Neural progenitor cell (in vitro differentiated cells): ENCODE measurements around the gene SULT6B1. TPM values are rescaled to one million over a fixed set of nuclear protein-coding genes. Genes with fewer than 3 reads are reported as not detected.

ENCODE experiments used
- DNase-seq: peaks from one replicate; pipeline ENCODE4 v3.0.0-alpha.2; 2016; ENCODE audit warnings: low spot score
- H2AFZ ChIP-seq: fragments of 200-600 bp; sonication (generic); replicated peaks from 2 replicates; pipeline ENCODE4 v1.6.1; 2016; ENCODE audit warnings: antibody characterized with exemption
- H3F3A ChIP-seq: fragments of 200-600 bp; sonication (generic); 2 replicates; pipeline ENCODE4 v1.6.1; 2016; ENCODE audit warnings: antibody characterized with exemption, low read depth
- H3K27ac ChIP-seq: fragments of 200-600 bp; sonication (generic); 2 replicates; pipeline ENCODE4 v1.5.1; 2016; ENCODE audit warnings: mild to moderate bottlenecking
- H3K27me3 ChIP-seq: fragments of 200-600 bp; sonication (generic); 2 replicates; pipeline ENCODE4 v1.6.1; 2016; ENCODE audit warnings: mild to moderate bottlenecking, moderate library complexity
- H3K36me3 ChIP-seq: fragments of 200-600 bp; sonication (generic); 2 replicates; pipeline ENCODE4 v1.5.1; 2016
- H3K4me1 ChIP-seq: fragments of 200-600 bp; sonication (generic); 2 replicates; pipeline ENCODE4 v1.6.1; 2016; ENCODE audit warnings: mixed run types
- H3K4me2 ChIP-seq: fragments of 200-600 bp; sonication (generic); 2 replicates; pipeline ENCODE4 v1.6.1; 2016
- H3K4me3 ChIP-seq: fragments of 200-600 bp; sonication (generic); 2 replicates; pipeline ENCODE4 v1.5.1; 2016
- H3K79me2 ChIP-seq: fragments of 200-600 bp; sonication (generic); 2 replicates; pipeline ENCODE4 v1.6.1; 2016; ENCODE audit warnings: low read depth
- H3K9ac ChIP-seq: fragments of 200-600 bp; sonication (generic); 2 replicates; pipeline ENCODE4 v1.6.1; 2016
- H3K9me3 ChIP-seq: fragments of 200-600 bp; sonication (generic); 2 replicates; pipeline ENCODE4 v1.5.1; 2016; ENCODE audit warnings: low read depth
- H4K20me1 ChIP-seq: fragments of 200-600 bp; sonication (generic); 2 replicates; pipeline ENCODE4 v1.6.1; 2016; ENCODE audit warnings: low read depth
- H3K27ac Mint-ChIP-seq: 3 replicates; pipeline ENCODE4 v1.8.0; 2021; ENCODE audit warnings: mixed read lengths
- H3K27me3 Mint-ChIP-seq: 2 replicates; pipeline ENCODE4 v1.8.0; 2022; ENCODE audit warnings: low read depth, mild to moderate bottlenecking, inconsistent platforms, moderate library complexity, mixed read lengths; ENCODE audit not compliant: insufficient read depth
- H3K36me3 Mint-ChIP-seq: 3 replicates; pipeline ENCODE4 v1.8.0; 2021; ENCODE audit warnings: mixed read lengths
- H3K4me1 Mint-ChIP-seq: 3 replicates; pipeline ENCODE4 v1.8.0; 2021; ENCODE audit warnings: mixed read lengths
- H3K4me3 Mint-ChIP-seq: 3 replicates; pipeline ENCODE4 v1.8.0; 2021; ENCODE audit warnings: mild to moderate bottlenecking, moderate library complexity, mixed read lengths
- H3K9me3 Mint-ChIP-seq: 3 replicates; pipeline ENCODE4 v1.8.0; 2020; ENCODE audit warnings: mixed read lengths
- EZH2 ChIP-seq: fragments of 200-600 bp; sonication (generic); IDR thresholded peaks from 2 replicates; pipeline ENCODE4 v1.6.1; 2017; ENCODE audit warnings: antibody characterized with exemption, mild to moderate bottlenecking, moderate library complexity
- EZH2phosphoT487 ChIP-seq: fragments of 200-600 bp; sonication (generic); IDR thresholded peaks from 2 replicates; pipeline ENCODE4 v1.6.1; 2017; ENCODE audit warnings: antibody characterized with exemption
- total RNA-seq: library from RNA; depleted of rRNA; stranded (reverse); fragments of >200 nt; gene quantifications from 2 replicates; pipeline ENCODE4 v1.2.3, GENCODE V29; 2015; ENCODE audit warnings: low replicate concordance
- TF ChIP-seq, protein P1 (sequence below): fragments of 200-600 bp; sonication (generic); IDR thresholded peaks from 2 replicates; pipeline ENCODE4 v1.5.1; 2017; ENCODE audit warnings: antibody characterized with exemption, mild to moderate bottlenecking

Gene SULT6B1
- total RNA-seq, 1 donor from 2014 or later = not detected

DNA sequence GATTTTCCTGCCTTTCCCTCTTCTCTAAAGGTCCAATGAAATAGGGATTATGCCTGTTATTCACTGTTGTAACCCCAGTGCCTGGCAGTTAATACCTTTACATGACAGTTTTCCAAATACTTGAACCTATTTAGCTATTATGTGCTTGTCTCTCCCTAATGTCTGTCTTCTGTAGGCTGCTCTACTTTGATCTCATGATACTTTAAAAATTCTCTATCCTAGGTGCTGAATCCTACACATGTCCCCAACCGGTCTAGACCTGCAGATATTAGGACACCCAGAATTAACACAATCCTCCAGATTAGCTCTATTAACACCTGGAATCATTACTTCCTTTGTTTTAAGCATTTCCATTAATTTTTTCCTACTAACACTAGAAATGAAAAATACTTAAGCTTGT is 35.6 kb upstream of the SULT6B1 start:
- DNase-seq = no peak
- H3K9ac ChIP-seq = no peak overlapping the region
- Mint-ChIP-seq H3K9me3 (no peaks in the 10 kb centered on the region), H3K27ac (no peak overlapping the region), H3K36me3 (peaks cover 14% of the 10 kb centered on the region), H3K27me3 (no peaks in the 10 kb centered on the region), H3K4me1 (peaks cover 13% of the 10 kb centered on the region), H3K4me3 (no peak overlapping the region)
- H3K9me3 ChIP-seq = no peaks in the 10 kb centered on the region
- H4K20me1 ChIP-seq = peaks cover 41% of the 10 kb centered on the region
- H3K4me1 ChIP-seq = peaks cover 27% of the 10 kb centered on the region
- H3K27me3 ChIP-seq = no peaks in the 10 kb centered on the region
- H3K4me2 ChIP-seq = no peak overlapping the region
- peaks cover 30% of the 10 kb centered on the region for H3F3A ChIP-seq
- H3K27ac ChIP-seq = no peak overlapping the region
- no peak overlapping the region for H3K4me3 ChIP-seq
- TF ChIP-seq, protein P1, sequence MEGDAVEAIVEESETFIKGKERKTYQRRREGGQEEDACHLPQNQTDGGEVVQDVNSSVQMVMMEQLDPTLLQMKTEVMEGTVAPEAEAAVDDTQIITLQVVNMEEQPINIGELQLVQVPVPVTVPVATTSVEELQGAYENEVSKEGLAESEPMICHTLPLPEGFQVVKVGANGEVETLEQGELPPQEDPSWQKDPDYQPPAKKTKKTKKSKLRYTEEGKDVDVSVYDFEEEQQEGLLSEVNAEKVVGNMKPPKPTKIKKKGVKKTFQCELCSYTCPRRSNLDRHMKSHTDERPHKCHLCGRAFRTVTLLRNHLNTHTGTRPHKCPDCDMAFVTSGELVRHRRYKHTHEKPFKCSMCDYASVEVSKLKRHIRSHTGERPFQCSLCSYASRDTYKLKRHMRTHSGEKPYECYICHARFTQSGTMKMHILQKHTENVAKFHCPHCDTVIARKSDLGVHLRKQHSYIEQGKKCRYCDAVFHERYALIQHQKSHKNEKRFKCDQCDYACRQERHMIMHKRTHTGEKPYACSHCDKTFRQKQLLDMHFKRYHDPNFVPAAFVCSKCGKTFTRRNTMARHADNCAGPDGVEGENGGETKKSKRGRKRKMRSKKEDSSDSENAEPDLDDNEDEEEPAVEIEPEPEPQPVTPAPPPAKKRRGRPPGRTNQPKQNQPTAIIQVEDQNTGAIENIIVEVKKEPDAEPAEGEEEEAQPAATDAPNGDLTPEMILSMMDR = no peak
- TF ChIP-seq EZH2 = no peak
- no peak for TF ChIP-seq EZH2phosphoT487
- H3K79me2 ChIP-seq = peaks cover 62% of the 10 kb centered on the region
- no peak overlapping the region for H2AFZ ChIP-seq
- peaks cover 24% of the 10 kb centered on the region for H3K36me3 ChIP-seq

DNA sequence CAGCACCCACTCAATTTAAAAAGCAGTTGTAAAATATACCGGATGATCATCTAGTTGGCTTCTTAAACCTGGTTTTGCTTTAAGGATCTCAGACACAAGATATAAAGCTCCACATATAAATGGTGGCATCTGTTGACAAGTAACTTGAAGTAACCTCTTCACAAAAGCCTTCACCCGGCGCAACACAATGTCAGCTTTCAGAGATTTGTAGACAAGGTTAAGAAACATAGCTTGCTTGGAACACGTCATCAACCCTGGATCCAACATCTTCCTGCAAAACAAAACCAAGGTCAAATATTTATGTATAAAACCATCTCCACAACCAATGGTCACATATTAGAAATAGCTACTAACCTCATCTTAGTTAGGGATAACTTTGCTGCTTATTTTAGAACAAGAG is 34.7 kb upstream of the SULT6B1 start:
- Histone ChIP-seq H3K27ac (no peak overlapping the region), H3K4me3 (no peak overlapping the region), H3K79me2 (peaks cover 60% of the 10 kb centered on the region), H2AFZ (no peak overlapping the region), H4K20me1 (peaks cover 41% of the 10 kb centered on the region), H3K27me3 (no peaks in the 10 kb centered on the region), H3K9ac (no peak overlapping the region), H3K9me3 (no peaks in the 10 kb centered on the region), H3K36me3 (peaks cover 28% of the 10 kb centered on the region), H3K4me1 (peaks cover 27% of the 10 kb centered on the region), H3K4me2 (no peak overlapping the region), H3F3A (peaks cover 22% of the 10 kb centered on the region)
- Mint-ChIP-seq H3K27me3 (no peaks in the 10 kb centered on the region), H3K36me3 (peaks cover 14% of the 10 kb centered on the region), H3K4me1 (peaks cover 13% of the 10 kb centered on the region), H3K4me3 (no peak overlapping the region), H3K9me3 (no peaks in the 10 kb centered on the region), H3K27ac (no peak overlapping the region)
- no peak for DNase-seq
- TF ChIP-seq, protein P1 = no peak
- TF ChIP-seq EZH2phosphoT487 (no peak), EZH2 (no peak)

DNA sequence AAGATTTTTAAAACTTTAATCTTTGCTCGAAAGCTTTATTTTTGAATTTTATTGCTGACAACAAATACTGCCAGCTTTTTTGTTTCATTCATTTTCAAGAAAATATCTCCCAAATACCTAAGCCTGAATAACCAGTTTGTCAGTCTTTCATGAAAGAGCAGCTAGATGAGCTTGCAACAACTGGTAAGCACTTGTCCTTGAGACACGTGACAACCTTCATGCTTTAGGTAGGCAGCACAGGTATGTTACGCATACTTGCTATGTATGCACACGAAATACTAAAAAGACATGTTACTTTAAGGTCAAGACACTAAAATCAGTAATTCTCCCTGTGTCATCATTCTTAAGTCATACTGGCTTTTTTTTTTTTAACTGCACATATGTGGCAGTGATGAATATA is 30.6 kb upstream of the SULT6B1 start:
- no peak overlapping the region for H3K9ac ChIP-seq
- Mint-ChIP-seq H3K36me3 (peaks cover 11% of the 10 kb centered on the region), H3K4me3 (no peak overlapping the region), H3K9me3 (no peaks in the 10 kb centered on the region), H3K4me1 (no peaks in the 10 kb centered on the region), H3K27me3 (no peaks in the 10 kb centered on the region), H3K27ac (no peak overlapping the region)
- no peaks in the 10 kb centered on the region for H3K4me1 ChIP-seq
- H3F3A ChIP-seq = peaks cover 6% of the 10 kb centered on the region
- H3K4me2 ChIP-seq = no peak overlapping the region
- peaks cover 27% of the 10 kb centered on the region for H3K79me2 ChIP-seq
- no peak overlapping the region for H3K27ac ChIP-seq
- no peaks in the 10 kb centered on the region for H3K27me3 ChIP-seq
- H2AFZ ChIP-seq = no peak overlapping the region
- TF ChIP-seq EZH2 (no peak), EZH2phosphoT487 (no peak)
- TF ChIP-seq, protein P1 = no peak
- peaks cover 45% of the 10 kb centered on the region for H3K36me3 ChIP-seq
- no peaks in the 10 kb centered on the region for H3K9me3 ChIP-seq
- no peak for DNase-seq
- peaks cover 12% of the 10 kb centered on the region for H4K20me1 ChIP-seq
- no peak overlapping the region for H3K4me3 ChIP-seq
